BLaER1 treated with 17β-estradiol and CSF1 and Interleukin-3, amounts not matched to agents 10 nM and 100 nM (cell line): Measurements from ENCODE around the gene CYREN.
A peak's percentile ranks its signal among the peaks of the same experiment; 100 is the strongest.

Experiments
- H3K27ac ChIP-seq, 11 experiments: shearing (Covaris generic); formaldehyde crosslinking; 2 replicates each; pipeline ENCODE4 v1.8.1; 2022
- H3K27me3 ChIP-seq, 11 experiments: shearing (Covaris generic); formaldehyde crosslinking; 2 replicates each; pipeline ENCODE4 v1.8.1; 2022
- H3K36me3 ChIP-seq, 11 experiments: shearing (Covaris generic); formaldehyde crosslinking; 2 replicates each; pipeline ENCODE4 v1.8.1; 2022
- H3K4me1 ChIP-seq, 10 experiments: shearing (Covaris generic); formaldehyde crosslinking; 2 replicates each; pipeline ENCODE4 v1.8.1; 2022
- H3K4me2 ChIP-seq, 11 experiments: shearing (Covaris generic); formaldehyde crosslinking; 2 replicates each; pipeline ENCODE4 v1.8.1; 2022
- H3K4me3 ChIP-seq, 10 experiments: shearing (Covaris generic); formaldehyde crosslinking; 2 replicates each; pipeline ENCODE4 v1.8.1; 2022
- H3K9ac ChIP-seq, 11 experiments: shearing (Covaris generic); formaldehyde crosslinking; 2 replicates each; pipeline ENCODE4 v1.8.1; 2022
- H3K9me3 ChIP-seq, 11 experiments: shearing (Covaris generic); formaldehyde crosslinking; replicated peaks in 1 of 11; 2 replicates each; pipeline ENCODE4 v1.8.1; 2022
- H4K20me1 ChIP-seq, 11 experiments: shearing (Covaris generic); formaldehyde crosslinking; 2 replicates each; pipeline ENCODE4 v1.8.1; 2022
- Cebpa-rat ChIP-seq, 11 experiments: shearing (Covaris generic); IDR thresholded peaks; 2 replicates each; pipeline ENCODE4 v1.8.1; 2022

The CYREN gene

GRCh38 chr7:135201350-135201749 is 30.8 kb upstream of the CYREN start:
- Histone ChIP-seq H3K4me2 (no peak overlapping the region), H3K36me3 (peaks cover 52 to 91% (median 70%) of the 10 kb centered on the region in 11 experiments), H3K27me3 (no peaks in the 10 kb centered on the region), H3K27ac (no peak overlapping the region), H3K9me3 (no peaks in the 10 kb centered on the region), H3K9ac (no peak overlapping the region), H3K4me3 (no peak overlapping the region), H4K20me1 (peaks cover 0 to 81% (median 0%) of the 10 kb centered on the region in 11 experiments; a peak in 2 of 22 replicates), H3K4me1 (peaks cover 33 to 56% (median 43%) of the 10 kb centered on the region in 10 experiments)
- TF ChIP-seq Cebpa-rat (IDR thresholded peaks at IDR 0.05), result no peak

GRCh38 chr7:135200821-135201331 is 30.4 kb upstream of the CYREN start:
- H3K27ac ChIP-seq, result no peak overlapping the region
- H3K9me3 ChIP-seq, result no peaks in the 10 kb centered on the region
- H3K9ac ChIP-seq, result no peak overlapping the region
- H3K36me3 ChIP-seq, result peaks cover 57 to 95% (median 75%) of the 10 kb centered on the region in 11 experiments
- H3K27me3 ChIP-seq, result no peaks in the 10 kb centered on the region
- H3K4me3 ChIP-seq, result no peak overlapping the region
- TF ChIP-seq Cebpa-rat (IDR thresholded peaks at IDR 0.05), result no peak
- H3K4me2 ChIP-seq, result no peak overlapping the region
- peaks cover 0 to 86% (median 0%) of the 10 kb centered on the region in 11 experiments; a peak in 2 of 22 replicates for H4K20me1 ChIP-seq
- peaks cover 29 to 56% (median 43%) of the 10 kb centered on the region in 10 experiments for H3K4me1 ChIP-seq

DNA sequence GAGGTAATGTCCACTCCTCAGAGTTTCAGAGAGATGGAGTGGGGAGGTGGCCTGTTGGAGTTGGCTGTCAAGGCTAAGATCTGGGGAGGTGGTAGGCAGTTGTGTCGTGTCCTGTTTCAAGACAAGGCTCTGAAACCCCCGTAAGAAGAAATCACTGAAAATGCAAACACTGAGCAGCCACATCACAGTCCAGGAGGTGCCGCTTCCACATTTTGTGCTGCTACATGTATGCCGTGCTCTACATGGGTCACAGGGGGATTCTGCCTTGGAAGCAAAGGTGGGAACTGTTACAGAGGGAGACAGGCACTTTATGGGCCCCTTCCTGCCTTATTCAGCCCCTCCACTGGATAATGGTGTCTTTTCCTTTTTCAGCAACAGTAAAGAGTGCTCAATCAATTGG is 28.9 kb upstream of the CYREN start:
- Histone ChIP-seq H3K4me1 (peaks cover 26 to 56% (median 44%) of the 10 kb centered on the region in 10 experiments), H3K4me3 (no peak overlapping the region), H3K27me3 (no peaks in the 10 kb centered on the region), H4K20me1 (peaks cover 0 to 94% (median 0%) of the 10 kb centered on the region in 11 experiments; a peak in 2 of 22 replicates), H3K4me2 (no peak overlapping the region), H3K27ac (no peak overlapping the region), H3K9me3 (no peaks in the 10 kb centered on the region), H3K9ac (no peak overlapping the region), H3K36me3 (peaks cover 60 to 100% (median 78%) of the 10 kb centered on the region in 11 experiments)
- TF ChIP-seq Cebpa-rat (IDR thresholded peaks at IDR 0.05), result no peak

GRCh38 chr7:135197906-135198655 is 27.6 kb upstream of the CYREN start:
- Histone ChIP-seq H4K20me1 (peaks cover 0 to 99% (median 0%) of the 10 kb centered on the region in 11 experiments; a peak in 2 of 22 replicates), H3K36me3 (peaks cover 51 to 100% (median 73%) of the 10 kb centered on the region in 11 experiments), H3K4me1 (peaks cover 22 to 56% (median 44%) of the 10 kb centered on the region in 10 experiments), H3K9me3 (no peaks in the 10 kb centered on the region), H3K27me3 (no peaks in the 10 kb centered on the region), H3K9ac (no peak overlapping the region), H3K4me2 (no peak overlapping the region), H3K27ac (no peak overlapping the region), H3K4me3 (no peak overlapping the region)
- no peak for TF ChIP-seq Cebpa-rat (IDR thresholded peaks at IDR 0.05)

DNA sequence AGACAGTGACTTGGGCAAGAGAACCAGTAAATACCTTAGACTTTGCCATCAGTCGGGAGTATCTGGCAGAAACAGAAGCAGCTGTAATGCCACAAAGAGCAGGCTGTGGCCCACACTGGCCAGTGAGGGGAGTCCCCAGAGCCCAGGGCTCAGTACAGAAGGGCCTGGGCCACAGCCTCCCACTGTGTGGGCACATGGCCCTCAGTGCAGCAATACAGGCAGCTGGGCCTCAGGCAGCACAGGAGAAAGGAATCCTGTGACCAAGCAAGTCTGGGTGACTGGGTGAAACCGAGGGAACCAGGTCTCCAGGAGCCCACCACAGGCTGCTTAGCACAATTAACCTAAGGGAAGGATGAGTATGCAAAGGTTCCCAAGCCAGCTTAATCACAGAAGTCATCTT is 26.8 kb upstream of the CYREN start:
- Histone ChIP-seq H3K9me3 (no peaks in the 10 kb centered on the region), H3K4me1 (peaks cover 15 to 56% (median 43%) of the 10 kb centered on the region in 10 experiments), H3K9ac (no peak overlapping the region), H4K20me1 (peaks cover 0 to 91% (median 0%) of the 10 kb centered on the region in 11 experiments; a peak in 2 of 22 replicates), H3K4me2 (no peak overlapping the region), H3K36me3 (peaks cover 47 to 100% (median 73%) of the 10 kb centered on the region in 11 experiments), H3K4me3 (no peak overlapping the region), H3K27me3 (no peaks in the 10 kb centered on the region), H3K27ac (no peak overlapping the region)
- no peak for TF ChIP-seq Cebpa-rat (IDR thresholded peaks at IDR 0.05)

GRCh38 chr7:135195968-135196629 is 25.6 kb upstream of the CYREN start:
- Histone ChIP-seq H3K27me3 (no peaks in the 10 kb centered on the region), H3K36me3 (peaks cover 39 to 99% (median 62%) of the 10 kb centered on the region in 11 experiments), H3K4me1 (peaks cover 19 to 50% (median 40%) of the 10 kb centered on the region in 10 experiments), H3K27ac (0 out of 22 replicates have a peak overlapping the region, but pooled peaks of 1 of the 11 experiments have one; percentile 11), H4K20me1 (peaks cover 0 to 79% (median 0%) of the 10 kb centered on the region in 11 experiments; a peak in 2 of 22 replicates), H3K4me2 (peak overlapping the region in 7 of 11 experiments; percentile 81 to 93 (median 82); a peak in 12 of 22 replicates), H3K9ac (no peak overlapping the region), H3K9me3 (no peaks in the 10 kb centered on the region), H3K4me3 (no peak overlapping the region)
- TF ChIP-seq Cebpa-rat (IDR thresholded peaks at IDR 0.05), result no peak

DNA sequence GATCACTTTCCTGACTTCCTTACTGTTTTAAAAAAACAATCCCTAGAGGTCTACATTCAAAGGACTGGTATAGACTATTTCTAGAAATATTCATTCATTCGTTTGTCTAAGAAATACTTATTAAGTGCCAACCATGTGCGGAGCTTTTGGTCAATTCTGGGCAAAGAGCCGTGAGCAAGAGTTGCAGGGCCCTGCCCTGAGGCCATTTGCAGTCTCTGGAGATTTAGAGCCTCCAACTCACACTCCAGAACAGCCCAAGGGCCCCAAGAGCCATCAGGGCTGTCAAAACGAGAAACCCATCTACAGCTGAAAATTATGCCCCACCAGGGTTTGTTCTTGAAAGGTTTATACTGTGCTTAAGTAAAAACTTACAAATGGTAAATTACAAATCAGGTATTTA is 24.6 kb upstream of the CYREN start:
- Histone ChIP-seq H3K4me2 (peak overlapping the region; percentile 15 to 93 (median 81); a peak in 21 of 22 replicates), H3K9ac (0 out of 22 replicates have a peak overlapping the region, but pooled peaks of 1 of the 11 experiments have one; percentile 30), H3K4me1 (peaks cover 26 to 50% (median 40%) of the 10 kb centered on the region in 10 experiments), H3K9me3 (no peaks in the 10 kb centered on the region), H3K4me3 (peak overlapping the region in 2 of 10 experiments; percentile 8 to 33; a peak in 2 of 20 replicates), H3K27ac (peak overlapping the region in 3 of 11 experiments; percentile 6 to 60 (median 52); a peak in 1 of 22 replicates), H3K27me3 (no peaks in the 10 kb centered on the region), H3K36me3 (peaks cover 29 to 98% (median 53%) of the 10 kb centered on the region in 11 experiments), H4K20me1 (peaks cover 0 to 78% (median 0%) of the 10 kb centered on the region in 11 experiments; a peak in 2 of 22 replicates)
- no peak for TF ChIP-seq Cebpa-rat (IDR thresholded peaks at IDR 0.05)

- Histone ChIP-seq H3K27ac (peak overlapping the region in 4 of 11 experiments; percentile 6 to 60 (median 34); a peak in 5 of 22 replicates), H3K36me3 (peaks cover 27 to 98% (median 49%) of the 10 kb centered on the region in 11 experiments), H4K20me1 (peaks cover 0 to 75% (median 0%) of the 10 kb centered on the region in 11 experiments; a peak in 2 of 22 replicates), H3K4me2 (peak overlapping the region; percentile 15 to 93 (median 81)), H3K27me3 (no peaks in the 10 kb centered on the region), H3K9ac (peak overlapping the region in 4 of 11 experiments; percentile 30 to 61 (median 47); a peak in 6 of 22 replicates), H3K9me3 (no peaks in the 10 kb centered on the region), H3K4me1 (peaks cover 28 to 50% (median 40%) of the 10 kb centered on the region in 10 experiments), H3K4me3 (peak overlapping the region in 3 of 10 experiments; percentile 8 to 47 (median 33); a peak in 4 of 20 replicates)
- no peak for TF ChIP-seq Cebpa-rat (IDR thresholded peaks at IDR 0.05)
Observed at GRCh38 chr7:135194494-135195095, 24.1 kb upstream of the CYREN start.
